Islet of Langerhans (tissue), 1 donor: ENCODE results near the gene RSRC2.
"Not testable (repeated sequence)": the region's sequence is repeated elsewhere in the genome, so short reads cannot be mapped to it uniquely, and the experiment has no call there.

ENCODE experiments used
- FAIRE-seq: peaks from one replicate; lab custom pipeline; 2011; peaks lifted over from hg19 to GRCh38; lab: Jason Lieb, UNC

The RSRC2 gene

DNA sequence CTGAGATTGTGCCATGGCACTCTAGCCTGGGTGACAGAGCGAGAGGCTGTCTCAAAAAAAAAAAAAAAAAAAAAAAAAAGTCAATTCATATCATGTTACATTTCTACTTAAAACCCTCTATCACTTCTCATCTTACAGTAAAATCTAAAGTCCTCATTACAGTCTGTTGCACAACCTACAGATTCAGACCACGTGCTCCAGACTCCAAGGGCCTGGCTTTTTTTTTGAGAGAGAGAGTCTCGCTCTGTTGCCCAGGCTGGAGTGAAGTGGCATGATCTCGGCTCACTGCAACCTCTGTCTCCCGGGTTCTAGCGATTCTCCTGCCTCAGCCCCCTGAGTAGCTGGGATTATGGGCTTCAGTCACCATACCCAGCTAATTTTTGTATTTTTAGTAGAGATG, 40.4 kb downstream of the RSRC2 start:
- FAIRE-seq = not testable (repeated sequence)

DNA sequence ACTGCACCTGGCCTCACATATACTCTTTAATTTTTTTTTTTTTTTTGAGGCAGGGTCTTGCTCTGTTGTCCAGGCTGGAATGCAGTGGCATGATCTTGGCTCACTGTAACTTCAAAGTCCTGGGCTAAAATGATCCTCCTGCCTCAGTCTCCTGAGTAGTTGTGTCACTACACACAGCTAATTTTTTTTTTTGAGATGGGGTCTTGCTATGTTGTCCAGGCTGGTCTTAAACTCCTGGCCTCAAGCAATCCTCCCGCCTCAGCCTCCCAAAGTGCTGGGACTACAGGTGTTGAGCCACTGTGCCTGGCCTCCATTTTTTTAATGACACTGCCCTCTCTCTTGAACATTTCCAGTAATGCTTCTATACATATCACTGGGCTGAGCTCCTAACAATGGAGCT, 42.4 kb downstream of the RSRC2 start:
- not testable (repeated sequence) for FAIRE-seq

DNA sequence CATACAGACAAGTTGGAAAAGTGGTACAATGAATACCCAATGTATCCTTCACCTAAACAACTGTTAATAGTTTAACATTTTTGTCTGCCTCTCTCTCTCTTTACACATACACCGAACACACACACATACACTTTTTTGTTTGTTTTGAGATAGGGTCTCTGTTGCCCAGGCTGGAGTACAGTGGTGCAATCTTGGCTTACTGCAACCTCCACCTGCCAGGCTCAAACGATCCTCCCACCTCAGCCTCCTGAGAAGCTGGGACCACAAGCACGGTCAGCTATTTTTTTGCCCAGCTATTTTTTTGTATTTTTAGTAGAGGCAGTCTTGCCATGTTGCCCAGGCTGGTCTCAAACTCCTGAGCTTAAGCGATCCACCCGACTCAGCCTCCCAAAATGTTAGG, 42.8 kb downstream of the RSRC2 start:
- FAIRE-seq = no peak

GRCh38 chr12:122481861-122482260, 44.9 kb downstream of the RSRC2 start:
- no peak for FAIRE-seq

DNA sequence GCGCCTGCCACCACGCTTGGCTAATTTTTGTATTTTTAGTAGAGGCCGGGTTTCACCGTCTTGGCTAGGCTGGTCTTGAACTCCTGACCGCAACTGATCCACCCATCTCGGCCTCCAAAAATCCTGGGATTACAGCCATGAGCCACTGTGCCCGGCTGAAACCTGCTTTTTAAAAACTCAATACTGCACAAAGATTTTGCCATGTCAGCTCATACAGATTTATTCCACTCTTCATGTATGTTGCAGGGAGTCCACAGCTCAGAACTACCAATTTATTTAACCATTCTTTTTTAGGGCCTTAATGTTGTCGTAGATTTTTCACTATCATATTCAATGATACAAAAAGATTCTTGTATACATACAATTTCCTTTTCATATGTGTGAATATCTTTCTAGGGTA, 46.0 kb downstream of the RSRC2 start:
- FAIRE-seq = no peak

- no peak for FAIRE-seq
Observed at GRCh38 chr12:122474324-122474716, 52.4 kb downstream of the RSRC2 start.

DNA sequence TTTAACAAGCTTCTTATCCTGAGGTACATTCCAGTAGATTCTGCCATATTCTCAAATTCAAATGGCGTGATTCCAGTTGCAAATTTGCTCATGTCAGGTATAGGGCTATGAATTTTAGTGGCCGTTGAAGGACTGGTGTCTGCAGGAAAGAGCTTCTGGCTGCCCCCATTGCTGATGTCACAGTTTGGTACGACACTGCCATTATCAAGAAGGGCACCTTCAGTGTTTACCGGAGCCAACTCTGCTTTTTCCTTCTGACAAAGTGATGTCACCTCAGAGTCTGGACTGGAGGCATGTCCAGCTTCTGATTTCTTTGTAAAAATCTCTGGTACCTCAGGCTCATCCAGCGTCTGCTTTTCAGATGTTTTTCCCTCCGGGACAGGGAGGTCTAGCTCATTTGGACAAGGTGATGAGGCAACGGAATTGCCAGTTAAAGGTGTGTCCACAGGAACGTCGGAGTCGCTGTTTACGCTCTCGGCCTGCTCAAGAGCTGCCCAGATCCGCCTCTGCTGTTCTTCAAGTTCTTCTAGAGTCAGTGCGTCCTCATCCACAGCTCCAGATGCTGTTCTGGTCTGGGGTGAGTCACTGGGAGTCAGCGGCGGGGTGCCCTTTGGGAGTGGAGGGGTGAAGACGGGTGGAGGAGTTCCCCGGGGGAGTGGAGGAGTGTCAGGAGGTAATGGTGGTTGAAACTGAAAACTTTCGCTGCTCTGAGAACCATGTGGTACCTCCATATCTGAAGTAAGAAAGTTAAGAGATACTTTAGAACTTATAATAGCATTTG, 53.0 kb downstream of the RSRC2 start:
- FAIRE-seq = no peak

- peak; percentile 96 for FAIRE-seq
Observed at GRCh38 chr12:122471324-122472226, 55.2 kb downstream of the RSRC2 start.

DNA sequence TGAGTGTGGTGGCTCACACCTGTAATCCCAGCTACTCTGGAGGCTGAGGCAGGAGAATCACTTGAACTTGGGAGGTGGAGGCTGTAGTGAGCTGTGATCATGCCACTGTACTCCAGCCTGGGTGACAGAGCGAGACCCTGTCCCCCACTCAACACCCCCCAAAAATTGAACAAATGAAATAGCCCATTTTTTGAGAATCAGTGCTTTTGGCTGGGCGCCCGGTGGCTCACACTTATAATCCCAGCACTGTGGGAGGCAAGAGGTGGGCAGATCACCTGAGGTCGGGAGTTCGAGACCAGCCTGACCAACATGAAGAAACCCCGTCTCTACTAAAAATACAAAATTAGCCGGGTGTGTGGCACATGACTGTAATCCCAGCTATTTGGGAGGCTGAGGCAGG, 56.2 kb downstream of the RSRC2 start:
- not testable (repeated sequence) for FAIRE-seq

DNA sequence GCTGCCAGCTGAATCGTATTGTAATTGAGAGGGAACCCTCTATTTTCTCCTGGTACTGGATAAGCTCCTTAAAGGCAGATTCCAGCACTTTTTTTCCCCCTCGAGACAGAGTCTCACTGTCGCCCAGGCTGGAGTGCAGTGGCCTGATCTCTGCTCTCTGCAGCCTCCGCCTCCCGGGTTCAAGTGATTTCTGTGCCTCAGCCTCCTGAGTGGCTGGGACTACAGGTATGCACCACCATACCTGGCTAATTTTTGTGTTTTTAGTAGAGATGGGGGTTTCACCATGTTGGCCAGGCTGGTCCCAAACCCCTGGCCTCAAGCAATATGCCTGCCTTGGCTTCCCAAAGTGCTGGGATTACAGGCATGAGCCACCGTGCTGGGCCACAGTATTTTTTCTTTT, 56.9 kb downstream of the RSRC2 start:
- not testable (repeated sequence) for FAIRE-seq

GRCh38 chr12:122467983-122468382, 58.8 kb downstream of the RSRC2 start:
- no peak for FAIRE-seq

GRCh38 chr12:122464317-122465042, 62.3 kb downstream of the RSRC2 start:
- not testable (repeated sequence) for FAIRE-seq

- no peak for FAIRE-seq
Observed at GRCh38 chr12:122460641-122461040, 66.1 kb downstream of the RSRC2 start.

DNA sequence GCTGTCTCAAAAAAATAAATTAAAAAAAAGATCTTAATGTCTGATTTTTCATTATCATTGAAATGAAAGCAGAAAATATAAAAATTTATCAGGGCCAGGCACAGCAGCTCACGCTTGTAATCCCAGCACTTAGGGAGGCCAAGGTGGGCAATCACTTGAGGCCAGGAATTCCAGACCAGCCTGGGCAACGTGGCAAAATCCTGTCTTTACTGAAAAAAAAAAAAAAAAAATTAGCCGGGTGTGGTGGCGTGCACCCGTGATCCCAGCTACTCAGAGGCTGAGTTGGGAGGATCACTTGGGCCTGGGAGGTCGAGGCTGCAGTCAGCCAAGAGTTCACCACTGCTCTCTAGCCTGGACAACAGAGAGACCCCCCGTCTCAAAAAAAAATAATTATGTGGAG, 66.7 kb downstream of the RSRC2 start:
- FAIRE-seq = no peak

DNA sequence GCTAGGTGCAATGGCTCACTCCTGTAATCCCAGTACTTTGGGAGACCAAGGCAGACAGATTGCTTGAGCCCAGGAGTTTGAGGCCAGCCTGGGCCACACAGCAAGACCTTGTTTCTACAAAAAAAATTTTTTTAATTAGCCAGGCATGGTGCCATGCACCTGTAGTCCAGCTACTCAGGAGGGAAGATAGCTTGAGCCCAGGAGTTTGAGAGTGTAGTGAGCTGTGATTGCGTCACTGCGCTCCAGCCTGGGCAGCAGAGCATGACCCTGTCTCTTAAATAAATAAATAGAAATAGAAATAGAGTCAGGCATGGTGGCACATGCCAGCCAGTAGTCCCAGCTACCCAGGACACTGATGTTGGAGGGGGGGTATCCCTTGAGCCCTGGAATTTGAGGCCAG, 67.5 kb downstream of the RSRC2 start:
- no peak for FAIRE-seq

- FAIRE-seq = no peak
Observed at GRCh38 chr12:122458105-122459035, 68.4 kb downstream of the RSRC2 start.

GRCh38 chr12:122457627-122458026, 69.1 kb downstream of the RSRC2 start:
- FAIRE-seq = no peak

GRCh38 chr12:122454739-122455138, 72.0 kb downstream of the RSRC2 start:
- no peak for FAIRE-seq

- FAIRE-seq = no peak
Observed at GRCh38 chr12:122454250-122454721, 72.5 kb downstream of the RSRC2 start.
